K562 (cell line): Measurements from ENCODE around the gene TAC3. TPM values are rescaled to one million over a fixed set of nuclear protein-coding genes. Genes with fewer than 3 reads are reported as not detected.

ENCODE experiments used
- CBFA2T3 ChIP-seq: fragments of 450-650 bp; IDR thresholded peaks from 2 replicates; pipeline ENCODE4 v1.6.1; 2017
- CCAR2 ChIP-seq: fragments of 200-400 bp; formaldehyde crosslinking; IDR thresholded peaks from 2 replicates; pipeline ENCODE4 v1.6.1; 2017; ENCODE audit warnings: mild to moderate bottlenecking, low read depth, low read length
- CREM ChIP-seq: IDR thresholded peaks from 2 replicates; pipeline ENCODE4 v1.6.1; 2014; ENCODE audit warnings: antibody characterized with exemption, low read depth
- EWSR1 ChIP-seq: fragments of 450-650 bp; IDR thresholded peaks from 2 replicates; pipeline ENCODE4 v1.6.1; 2018; ENCODE audit warnings: borderline replicate concordance, mild to moderate bottlenecking, low read depth, moderate library complexity; ENCODE audit not compliant: partially characterized antibody
- EZH2 ChIP-seq: IDR thresholded peaks from 2 replicates; pipeline ENCODE4 v1.6.1; 2012; ENCODE audit warnings: low read depth, mild to moderate bottlenecking, inconsistent platforms, low read length, borderline replicate concordance
- KAT8 ChIP-seq: fragments of 450-650 bp; IDR thresholded peaks from 2 replicates; pipeline ENCODE4 v1.6.1; 2016; ENCODE audit warnings: low read depth, mild to moderate bottlenecking
- MECOM ChIP-seq: fragments of 250-450 bp; sonication (Bioruptor Pico); IDR thresholded peaks from 2 replicates; pipeline ENCODE4 v1.8.0; 2022; ENCODE audit warnings: inconsistent platforms
- MIER1 ChIP-seq: fragments of 450-650 bp; IDR thresholded peaks from 2 replicates; pipeline ENCODE4 v1.6.1; 2016; ENCODE audit warnings: antibody characterized with exemption, mild to moderate bottlenecking, low read depth
- PTBP1 ChIP-seq: fragments of 200-400 bp; formaldehyde crosslinking; IDR thresholded peaks from 2 replicates; pipeline ENCODE4 v1.6.1; 2017; ENCODE audit warnings: low read depth, low read length
- TBP ChIP-seq: optimal IDR thresholded peaks from 2 replicates; pipeline ENCODE3; 2011; ENCODE audit warnings: low read depth, low read length, improper control_type of control experiment
- ZBTB7A ChIP-seq: IDR thresholded peaks from 2 replicates; pipeline ENCODE4 v1.6.1; 2011; ENCODE audit warnings: low read depth, mild to moderate bottlenecking, low read length, moderate library complexity, borderline replicate concordance; ENCODE audit not compliant: control insufficient read depth
- ZBTB8A ChIP-seq: fragments of 450-650 bp; IDR thresholded peaks from 2 replicates; pipeline ENCODE4 v1.6.1; 2018; ENCODE audit warnings: mild to moderate bottlenecking, moderate library complexity; ENCODE audit not compliant: partially characterized antibody
- ZNF140 ChIP-seq: fragments of 250-450 bp; sonication (Bioruptor Pico); IDR thresholded peaks from 2 replicates; pipeline ENCODE4 v1.8.0; 2021; ENCODE audit warnings: moderate library complexity, mild to moderate bottlenecking, inconsistent platforms
- ZNF165 ChIP-seq: fragments of 250-450 bp; sonication (Bioruptor Pico); IDR thresholded peaks from 2 replicates; pipeline ENCODE4 v1.4.0; 2020; ENCODE audit warnings: borderline replicate concordance
- ZNF217 ChIP-seq: sonication (generic); formaldehyde crosslinking; IDR thresholded peaks from 2 replicates; pipeline ENCODE4 v1.8.0; 2022; ENCODE audit warnings: mild to moderate bottlenecking, missing genetic modification reagents
- ZNF696 ChIP-seq: fragments of 250-450 bp; sonication (Bioruptor Pico); conservative IDR thresholded peaks from 2 replicates; pipeline ENCODE4 v1.4.0; 2020; ENCODE audit warnings: mild to moderate bottlenecking, moderate library complexity
- polyA plus RNA-seq, 8 experiments: library from polyadenylated mRNA; depleted of rRNA in 4 of 8; stranded (reverse) in 5 of 8; unstranded in 3 of 8; fragments of >200 nt; fragmentation: Nextera tagmentation in 2 of 8; fragmentation: Illumina TruSeq in 1 of 8; extraction: Ambion mirVana in 2 of 8; extraction: Trizol in 1 of 8; gene quantifications; 2 replicates each; pipeline versions ENCODE4 v1.2.1 to v1.2.3, GENCODE V29; 2011 to 2014; ENCODE audit warnings: inconsistent platforms in 1 of 8, missing spikeins in 1 of 8
- total RNA-seq, 7 experiments: library from RNA; depleted of rRNA in 6 of 7; stranded (reverse); fragments of >200 nt in 6 of 7; fragmentation: Illumina TruSeq in 2 of 7; extraction: Trizol in 2 of 7; gene quantifications; 2 replicates each; pipeline versions ENCODE4 v1.2.1 to v1.2.3, GENCODE V29; 2011 to 2021; ENCODE audit warnings: low replicate concordance in 1 of 7
- TF ChIP-seq, protein P1 (sequence below): fragments of 200-800 bp; sonication (Bioruptor generic); IDR thresholded peaks from 2 replicates; pipeline ENCODE4 v1.6.1; 2017; ENCODE audit warnings: missing genetic modification characterization, missing compliant biosample characterization
- TF ChIP-seq, protein P2 (sequence below): sonication (generic); formaldehyde crosslinking; IDR thresholded peaks from 2 replicates; pipeline ENCODE4 v1.8.1; 2023; ENCODE audit warnings: mild to moderate bottlenecking, missing genetic modification reagents
- TF ChIP-seq, protein P3 (sequence below), 2 experiments: IDR thresholded peaks; 2 replicates each; pipeline ENCODE4 v1.6.1; 2012; ENCODE audit warnings: improper control_type of control experiment in 2 of 2, low read depth in 2 of 2, low read length in 2 of 2, borderline replicate concordance in 1 of 2
- TF ChIP-seq, protein P4 (sequence below): fragments of 250-450 bp; sonication (Bioruptor Pico); IDR thresholded peaks from 2 replicates; pipeline ENCODE4 v1.4.0; 2020; ENCODE audit warnings: mild to moderate bottlenecking

The TAC3 gene
- total and polyA plus RNA-seq, 9 of the 15 experiments (the other 6 are each of a cell fraction or from before 2014, with no cell fraction given): 0.29 to 2.8 (median 1.4) TPM

DNA sequence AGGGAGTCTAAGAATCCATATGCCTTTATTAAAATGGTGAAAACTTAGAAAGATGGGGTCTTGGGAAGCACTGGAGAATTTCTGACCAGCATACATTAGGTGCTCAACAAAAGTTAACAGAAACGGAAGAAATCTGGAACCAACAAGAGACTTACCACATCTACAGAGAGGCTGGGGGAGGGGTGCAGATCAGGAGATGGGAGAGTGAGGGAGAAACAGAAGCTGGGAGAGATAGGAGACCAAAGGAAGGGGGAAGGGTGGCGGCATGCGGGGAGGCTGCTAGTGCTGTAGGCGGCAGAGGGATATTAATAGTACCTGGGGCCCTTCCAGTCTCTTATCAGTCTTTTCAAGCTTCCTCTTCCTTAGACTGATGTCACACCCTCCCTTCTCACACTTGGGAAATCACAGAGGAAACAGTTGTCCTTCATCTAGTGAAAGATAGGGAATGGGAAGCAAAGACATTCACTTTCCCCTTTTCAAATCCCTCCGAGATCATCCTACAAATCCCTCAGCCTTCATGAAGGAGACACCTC lies 28.1 kb downstream of the TAC3 start (continued):
- TF ChIP-seq, protein P1, sequence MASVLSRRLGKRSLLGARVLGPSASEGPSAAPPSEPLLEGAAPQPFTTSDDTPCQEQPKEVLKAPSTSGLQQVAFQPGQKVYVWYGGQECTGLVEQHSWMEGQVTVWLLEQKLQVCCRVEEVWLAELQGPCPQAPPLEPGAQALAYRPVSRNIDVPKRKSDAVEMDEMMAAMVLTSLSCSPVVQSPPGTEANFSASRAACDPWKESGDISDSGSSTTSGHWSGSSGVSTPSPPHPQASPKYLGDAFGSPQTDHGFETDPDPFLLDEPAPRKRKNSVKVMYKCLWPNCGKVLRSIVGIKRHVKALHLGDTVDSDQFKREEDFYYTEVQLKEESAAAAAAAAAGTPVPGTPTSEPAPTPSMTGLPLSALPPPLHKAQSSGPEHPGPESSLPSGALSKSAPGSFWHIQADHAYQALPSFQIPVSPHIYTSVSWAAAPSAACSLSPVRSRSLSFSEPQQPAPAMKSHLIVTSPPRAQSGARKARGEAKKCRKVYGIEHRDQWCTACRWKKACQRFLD: peak; percentile 86
- TF ChIP-seq, protein P2, sequence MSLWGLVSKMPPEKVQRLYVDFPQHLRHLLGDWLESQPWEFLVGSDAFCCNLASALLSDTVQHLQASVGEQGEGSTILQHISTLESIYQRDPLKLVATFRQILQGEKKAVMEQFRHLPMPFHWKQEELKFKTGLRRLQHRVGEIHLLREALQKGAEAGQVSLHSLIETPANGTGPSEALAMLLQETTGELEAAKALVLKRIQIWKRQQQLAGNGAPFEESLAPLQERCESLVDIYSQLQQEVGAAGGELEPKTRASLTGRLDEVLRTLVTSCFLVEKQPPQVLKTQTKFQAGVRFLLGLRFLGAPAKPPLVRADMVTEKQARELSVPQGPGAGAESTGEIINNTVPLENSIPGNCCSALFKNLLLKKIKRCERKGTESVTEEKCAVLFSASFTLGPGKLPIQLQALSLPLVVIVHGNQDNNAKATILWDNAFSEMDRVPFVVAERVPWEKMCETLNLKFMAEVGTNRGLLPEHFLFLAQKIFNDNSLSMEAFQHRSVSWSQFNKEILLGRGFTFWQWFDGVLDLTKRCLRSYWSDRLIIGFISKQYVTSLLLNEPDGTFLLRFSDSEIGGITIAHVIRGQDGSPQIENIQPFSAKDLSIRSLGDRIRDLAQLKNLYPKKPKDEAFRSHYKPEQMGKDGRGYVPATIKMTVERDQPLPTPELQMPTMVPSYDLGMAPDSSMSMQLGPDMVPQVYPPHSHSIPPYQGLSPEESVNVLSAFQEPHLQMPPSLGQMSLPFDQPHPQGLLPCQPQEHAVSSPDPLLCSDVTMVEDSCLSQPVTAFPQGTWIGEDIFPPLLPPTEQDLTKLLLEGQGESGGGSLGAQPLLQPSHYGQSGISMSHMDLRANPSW (CRISPR knock-in tag): no peak
- TF ChIP-seq TBP (no peak), ZNF165 (no peak), MIER1 (peak; percentile 70; the same call in 1 of the 2 replicates), CCAR2 (0 out of 2 replicates have a peak, but pooled peaks have one; percentile 48), MECOM (CRISPR knock-in tag) (peak; percentile 58; the same call in 1 of the 2 replicates), ZNF217 (no peak), EZH2 (no peak), ZBTB7A (no peak), KAT8 (no peak), PTBP1 (0 out of 2 replicates have a peak, but pooled peaks have one; percentile 53), ZNF696 (CRISPR knock-in tag) (no peak), EWSR1 (no peak), ZBTB8A (no peak), ZNF140 (CRISPR knock-in tag) (no peak), CBFA2T3 (peak; percentile 100), CREM (peak; percentile 87)
- TF ChIP-seq, protein P3, sequence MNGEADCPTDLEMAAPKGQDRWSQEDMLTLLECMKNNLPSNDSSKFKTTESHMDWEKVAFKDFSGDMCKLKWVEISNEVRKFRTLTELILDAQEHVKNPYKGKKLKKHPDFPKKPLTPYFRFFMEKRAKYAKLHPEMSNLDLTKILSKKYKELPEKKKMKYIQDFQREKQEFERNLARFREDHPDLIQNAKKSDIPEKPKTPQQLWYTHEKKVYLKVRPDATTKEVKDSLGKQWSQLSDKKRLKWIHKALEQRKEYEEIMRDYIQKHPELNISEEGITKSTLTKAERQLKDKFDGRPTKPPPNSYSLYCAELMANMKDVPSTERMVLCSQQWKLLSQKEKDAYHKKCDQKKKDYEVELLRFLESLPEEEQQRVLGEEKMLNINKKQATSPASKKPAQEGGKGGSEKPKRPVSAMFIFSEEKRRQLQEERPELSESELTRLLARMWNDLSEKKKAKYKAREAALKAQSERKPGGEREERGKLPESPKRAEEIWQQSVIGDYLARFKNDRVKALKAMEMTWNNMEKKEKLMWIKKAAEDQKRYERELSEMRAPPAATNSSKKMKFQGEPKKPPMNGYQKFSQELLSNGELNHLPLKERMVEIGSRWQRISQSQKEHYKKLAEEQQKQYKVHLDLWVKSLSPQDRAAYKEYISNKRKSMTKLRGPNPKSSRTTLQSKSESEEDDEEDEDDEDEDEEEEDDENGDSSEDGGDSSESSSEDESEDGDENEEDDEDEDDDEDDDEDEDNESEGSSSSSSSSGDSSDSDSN (IDR thresholded peaks at IDR 0.05; ENCODE audit: borderline replicate concordance in 1 of 2, low read depth in 2 of 2, low read length in 2 of 2): 0 out of 4 replicates have a peak, but pooled peaks of 1 of the 2 experiments have one; percentile 30
- TF ChIP-seq, protein P4, sequence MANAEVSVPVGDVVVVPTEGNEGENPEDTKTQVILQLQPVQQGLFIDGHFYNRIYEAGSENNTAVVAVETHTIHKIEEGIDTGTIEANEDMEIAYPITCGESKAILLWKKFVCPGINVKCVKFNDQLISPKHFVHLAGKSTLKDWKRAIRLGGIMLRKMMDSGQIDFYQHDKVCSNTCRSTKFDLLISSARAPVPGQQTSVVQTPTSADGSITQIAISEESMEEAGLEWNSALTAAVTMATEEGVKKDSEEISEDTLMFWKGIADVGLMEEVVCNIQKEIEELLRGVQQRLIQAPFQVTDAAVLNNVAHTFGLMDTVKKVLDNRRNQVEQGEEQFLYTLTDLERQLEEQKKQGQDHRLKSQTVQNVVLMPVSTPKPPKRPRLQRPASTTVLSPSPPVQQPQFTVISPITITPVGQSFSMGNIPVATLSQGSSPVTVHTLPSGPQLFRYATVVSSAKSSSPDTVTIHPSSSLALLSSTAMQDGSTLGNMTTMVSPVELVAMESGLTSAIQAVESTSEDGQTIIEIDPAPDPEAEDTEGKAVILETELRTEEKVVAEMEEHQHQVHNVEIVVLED (CRISPR knock-in tag): no peak
